ENCODE data around the gene UGT2B15.
"Not testable (repeated sequence)": the region's sequence is repeated elsewhere in the genome, so short reads cannot be mapped to it uniquely, and the experiment has no call there.

UGT2B15 gene

GRCh38 chr4:68708566-68708965, 38.1 kb upstream of the UGT2B15 start:
- Mint-ChIP-seq H3K27me3 (ENCODE audit: low read depth, poor library complexity) (no peaks in the 10 kb centered on the region), H3K9me3 (peaks cover 13% of the 10 kb centered on the region), H3K4me1 (no peaks in the 10 kb centered on the region), H3K4me3 (no peak overlapping the region), H3K36me3 (ENCODE audit: low read depth) (no peaks in the 10 kb centered on the region), H3K27ac (no peak overlapping the region)
- TF ChIP-seq CTCF (IDR thresholded peaks at IDR 0.05): no peak
- no peak for DNase-seq

GRCh38 chr4:68703168-68703567, 32.7 kb upstream of the UGT2B15 start:
- not testable (repeated sequence) for H3K36me3 Mint-ChIP-seq (ENCODE audit: low read depth); H3K27me3 Mint-ChIP-seq (ENCODE audit: low read depth, poor library complexity); DNase-seq; H3K27ac Mint-ChIP-seq; H3K4me1 Mint-ChIP-seq; H3K4me3 Mint-ChIP-seq
- H3K9me3 Mint-ChIP-seq: peaks cover 16% of the 10 kb centered on the region

- no peak overlapping the region for H3K4me3 Mint-ChIP-seq
- no peak for TF ChIP-seq CTCF (IDR thresholded peaks at IDR 0.05)
- no peaks in the 10 kb centered on the region for H3K4me1 Mint-ChIP-seq
- H3K36me3 Mint-ChIP-seq (ENCODE audit: low read depth): no peaks in the 10 kb centered on the region
- H3K27ac Mint-ChIP-seq: no peak overlapping the region
- no peaks in the 10 kb centered on the region for H3K27me3 Mint-ChIP-seq (ENCODE audit: low read depth, poor library complexity)
- no peak for DNase-seq
- peaks cover 8% of the 10 kb centered on the region for H3K9me3 Mint-ChIP-seq
Observed at GRCh38 chr4:68700152-68700551, 29.7 kb upstream of the UGT2B15 start.

DNA sequence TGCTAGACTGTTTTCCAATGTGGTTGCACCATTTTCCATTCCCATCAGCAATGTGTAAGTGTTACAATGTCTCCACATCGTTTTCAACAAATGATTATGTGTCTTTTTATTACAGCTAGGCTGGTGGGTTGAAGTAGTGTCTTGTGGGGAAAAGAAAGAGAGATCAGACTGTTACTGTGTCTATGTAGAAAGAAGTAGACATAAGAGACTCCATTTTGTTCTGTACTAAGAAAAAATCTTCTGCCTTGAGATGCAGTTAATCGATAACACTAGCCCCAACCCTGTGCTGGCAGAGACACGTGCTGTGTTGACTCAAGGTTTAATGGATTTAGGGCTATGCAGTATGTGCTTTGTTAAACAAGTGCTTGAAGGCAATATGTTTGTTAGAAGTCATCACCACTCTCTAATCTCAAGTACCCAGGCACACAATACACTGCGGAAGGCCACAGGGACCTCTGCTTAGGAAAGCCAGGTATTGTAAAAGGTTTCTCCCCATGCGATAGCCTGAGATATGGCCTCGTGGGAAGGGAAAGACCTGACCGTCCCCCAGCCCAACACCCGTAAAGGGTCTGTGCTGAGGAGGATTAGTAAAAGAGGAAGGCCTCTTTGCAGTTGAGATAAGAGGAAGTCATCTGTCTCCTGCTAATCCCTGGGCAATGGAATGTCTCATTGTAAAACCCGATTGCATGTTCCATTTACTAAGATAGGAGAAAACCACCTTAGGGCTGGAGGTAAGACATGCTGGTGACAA, 23.0 kb upstream of the UGT2B15 start:
- no peaks in the 10 kb centered on the region for H3K36me3 Mint-ChIP-seq (ENCODE audit: low read depth)
- H3K4me3 Mint-ChIP-seq: no peak overlapping the region
- H3K27ac Mint-ChIP-seq: no peak overlapping the region
- no peaks in the 10 kb centered on the region for H3K27me3 Mint-ChIP-seq (ENCODE audit: low read depth, poor library complexity)
- TF ChIP-seq CTCF (IDR thresholded peaks at IDR 0.05): no peak
- DNase-seq: no peak
- H3K4me1 Mint-ChIP-seq: no peaks in the 10 kb centered on the region
- H3K9me3 Mint-ChIP-seq: peaks cover 28% of the 10 kb centered on the region

DNA sequence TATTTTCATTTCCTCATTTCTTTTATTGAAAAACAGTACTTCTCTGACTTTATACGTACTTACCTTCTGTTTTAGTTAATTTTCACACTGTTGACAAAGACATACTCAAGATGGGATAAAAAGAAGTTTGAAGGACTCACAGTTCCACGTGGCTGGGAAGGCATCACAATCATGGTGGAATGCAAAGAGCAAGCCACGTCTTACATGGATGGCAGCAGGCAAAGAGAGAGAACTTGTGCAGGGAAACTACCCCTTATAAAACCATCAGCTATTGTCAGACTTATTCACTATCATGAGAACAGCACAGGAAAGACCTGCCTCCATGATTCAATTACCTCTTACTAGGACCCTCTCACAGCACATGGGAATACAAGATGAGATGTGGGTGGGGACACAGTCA, 20.7 kb upstream of the UGT2B15 start:
- DNase-seq: no peak
- TF ChIP-seq CTCF (IDR thresholded peaks at IDR 0.05): no peak
- H3K4me3 Mint-ChIP-seq: no peak overlapping the region
- H3K27me3 Mint-ChIP-seq (ENCODE audit: low read depth, poor library complexity): no peaks in the 10 kb centered on the region
- H3K36me3 Mint-ChIP-seq (ENCODE audit: low read depth): no peaks in the 10 kb centered on the region
- H3K9me3 Mint-ChIP-seq: peaks cover 28% of the 10 kb centered on the region
- H3K4me1 Mint-ChIP-seq: no peaks in the 10 kb centered on the region
- H3K27ac Mint-ChIP-seq: no peak overlapping the region

GRCh38 chr4:68683034-68683433, 12.6 kb upstream of the UGT2B15 start:
- Mint-ChIP-seq H3K27ac (no peak overlapping the region), H3K9me3 (peaks cover 37% of the 10 kb centered on the region)

GRCh38 chr4:68681298-68681697, 10.8 kb upstream of the UGT2B15 start:
- peaks cover 41% of the 10 kb centered on the region for H3K9me3 Mint-ChIP-seq

More at GRCh38 chr4:68683034-68683433, 12.6 kb upstream of the UGT2B15 start:
- Mint-ChIP-seq H3K27me3 (ENCODE audit: low read depth, poor library complexity) (no peaks in the 10 kb centered on the region), H3K4me1 (no peaks in the 10 kb centered on the region), H3K4me3 (no peak overlapping the region), H3K36me3 (ENCODE audit: low read depth) (no peaks in the 10 kb centered on the region)
- no peak for DNase-seq
- TF ChIP-seq CTCF (IDR thresholded peaks at IDR 0.05): no peak

More at GRCh38 chr4:68681298-68681697, 10.8 kb upstream of the UGT2B15 start:
- not testable (repeated sequence) for H3K27me3 Mint-ChIP-seq (ENCODE audit: low read depth, poor library complexity); H3K27ac Mint-ChIP-seq; H3K4me3 Mint-ChIP-seq; H3K36me3 Mint-ChIP-seq (ENCODE audit: low read depth); DNase-seq; H3K4me1 Mint-ChIP-seq
